OCI-LY3 (cell line): ENCODE measurements around the gene FYN.
A peak's percentile ranks its signal among the peaks of the same experiment; 100 is the strongest.

ENCODE experiments used
- H2AFZ ChIP-seq: fragments of 200-600, 300-600 bp; shearing (Covaris generic); 2 replicates; pipeline ENCODE4 v1.6.0; 2014; ENCODE audit warnings: antibody characterized with exemption, low read depth, low read length
- H3K27ac ChIP-seq: fragments of 200-600, 300-600 bp; sonication (generic); 2 replicates; pipeline ENCODE4 v1.5.1; 2014; ENCODE audit warnings: mild to moderate bottlenecking, low read length, moderate library complexity, mixed read lengths
- H3K27me3 ChIP-seq: fragments of 200-600, 300-600 bp; sonication (generic); 2 replicates; pipeline ENCODE4 v1.6.1; 2014; ENCODE audit warnings: low read depth, low read length, mixed read lengths
- H3K36me3 ChIP-seq: fragments of 200-600, 300-600 bp; sonication (generic); replicated peaks from 2 replicates; pipeline ENCODE3; 2014; ENCODE audit warnings: low read depth, low read length, mixed read lengths
- H3K4me1 ChIP-seq: fragments of 300-600, 200-600 bp; sonication (generic); 2 replicates; pipeline ENCODE4 v1.6.1; 2014; ENCODE audit warnings: low read length, mixed read lengths
- H3K4me2 ChIP-seq: fragments of 200-600, 300-600 bp; sonication (generic); 2 replicates; pipeline ENCODE4 v1.6.1; 2014; ENCODE audit warnings: low read length, mixed read lengths
- H3K4me3 ChIP-seq: fragments of 300-600, 200-600 bp; sonication (generic); 2 replicates; pipeline ENCODE4 v1.5.1; 2014; ENCODE audit warnings: antibody characterized with exemption, mild to moderate bottlenecking, low read length, moderate library complexity
- H3K79me2 ChIP-seq: fragments of 300-600, 200-600 bp; shearing (Covaris generic); 2 replicates; pipeline ENCODE4 v1.6.1; 2014; ENCODE audit warnings: mild to moderate bottlenecking, low read length, mixed read lengths
- H3K9ac ChIP-seq: fragments of 300-600, 200-600 bp; shearing (Covaris generic); 2 replicates; pipeline ENCODE4 v1.6.0; 2014; ENCODE audit warnings: mild to moderate bottlenecking, low read length, moderate library complexity
- H3K9me3 ChIP-seq: fragments of 200-600, 300-600 bp; shearing (Covaris generic); 2 replicates; pipeline ENCODE4 v1.6.1; 2014; ENCODE audit warnings: low read length, mixed read lengths; ENCODE audit not compliant: insufficient read depth
- H4K20me1 ChIP-seq: fragments of 200-600, 300-600 bp; sonication (generic); 2 replicates; pipeline ENCODE4 v1.6.1; 2016; ENCODE audit warnings: low read length, mixed read lengths; ENCODE audit not compliant: insufficient read depth
- CTCF ChIP-seq: fragments of 200-600, 300-600 bp; sonication (generic); IDR thresholded peaks from 2 replicates; pipeline ENCODE4 v1.5.1; 2014; ENCODE audit warnings: antibody characterized with exemption, low read length, low read depth
- EZH2phosphoT487 ChIP-seq: fragments of 200-600 bp; shearing (Covaris generic); IDR thresholded peaks from 2 replicates; pipeline ENCODE4 v1.6.1; 2018; ENCODE audit warnings: antibody characterized with exemption, mixed run types, low read depth

Gene FYN

GRCh38 chr6:111766201-111766857 lies 106.9 kb downstream of the FYN start:
- no peaks in the 10 kb centered on the region for H3K79me2 ChIP-seq
- no peaks in the 10 kb centered on the region for H3K36me3 ChIP-seq
- H3K9ac ChIP-seq, result no peak overlapping the region
- H3K27me3 ChIP-seq, result peaks cover 11% of the 10 kb centered on the region
- 0 out of 2 replicates have a peak, but pooled peaks cover under 1% of the 10 kb centered on the region for H4K20me1 ChIP-seq
- no peak overlapping the region for H2AFZ ChIP-seq
- H3K4me2 ChIP-seq, result no peak overlapping the region
- H3K27ac ChIP-seq, result no peak overlapping the region
- H3K4me1 ChIP-seq, result peaks cover 48% of the 10 kb centered on the region
- TF ChIP-seq CTCF, result no peak
- no peak for TF ChIP-seq EZH2phosphoT487
- H3K9me3 ChIP-seq, result no peaks in the 10 kb centered on the region
- H3K4me3 ChIP-seq, result no peak overlapping the region

- Histone ChIP-seq H4K20me1 (0 out of 2 replicates have a peak, but pooled peaks cover 3% of the 10 kb centered on the region), H3K9me3 (no peaks in the 10 kb centered on the region), H3K27ac (no peak overlapping the region), H3K27me3 (peaks cover 15% of the 10 kb centered on the region), H3K79me2 (no peaks in the 10 kb centered on the region), H3K4me1 (peaks cover 50% of the 10 kb centered on the region), H3K4me2 (no peak overlapping the region), H2AFZ (no peak overlapping the region), H3K4me3 (no peak overlapping the region), H3K36me3 (no peaks in the 10 kb centered on the region), H3K9ac (no peak overlapping the region)
- TF ChIP-seq CTCF, result no peak
- TF ChIP-seq EZH2phosphoT487, result no peak
Measured at GRCh38 chr6:111765763-111766162, 107.5 kb downstream of the FYN start.

DNA sequence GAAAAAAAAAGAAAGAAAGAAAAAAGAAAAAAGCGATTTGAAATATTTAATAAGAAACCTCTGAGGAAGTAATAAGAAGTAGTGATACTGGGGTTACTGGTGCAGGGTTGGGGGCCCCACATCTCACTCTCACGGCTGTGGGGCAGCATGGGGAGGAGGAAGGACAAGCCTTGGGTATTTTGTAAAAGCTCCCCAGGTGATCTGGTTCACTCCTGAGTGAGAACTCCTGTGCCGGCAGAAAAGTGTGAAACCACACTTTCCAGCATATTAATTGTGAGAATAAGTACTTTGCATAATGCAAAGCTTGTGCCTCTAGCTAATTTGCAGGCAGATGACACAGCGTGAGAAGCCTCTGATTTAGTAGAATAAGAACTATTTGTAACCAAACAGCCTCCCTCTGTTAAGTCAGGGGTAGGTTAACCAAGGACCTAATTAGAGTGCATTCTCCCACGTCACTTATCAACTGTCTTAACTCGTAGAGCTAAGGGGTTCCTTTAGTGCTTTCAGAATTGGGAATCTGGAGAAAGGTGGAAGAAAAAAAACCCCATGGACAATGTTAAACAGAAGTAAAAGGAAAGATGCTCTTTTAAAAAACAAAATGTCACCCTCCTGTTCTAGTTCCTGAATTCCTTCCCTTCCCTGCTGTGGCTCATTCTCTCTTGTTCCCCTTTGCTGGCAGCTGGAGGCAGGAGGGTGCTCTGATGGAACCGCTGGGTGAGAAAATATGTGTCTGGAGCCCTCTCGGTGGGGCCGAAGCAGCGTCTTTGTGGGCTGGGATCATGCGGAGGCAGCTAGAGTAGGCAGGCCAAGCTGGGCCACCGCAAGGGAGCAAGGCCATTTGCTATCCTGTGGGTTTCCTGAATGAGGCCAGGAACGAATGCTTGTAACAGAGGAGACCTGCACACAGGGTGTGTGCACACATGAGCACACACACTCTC lies 108.7 kb downstream of the FYN start:
- H3K9ac ChIP-seq, result no peak overlapping the region
- H3K27me3 ChIP-seq, result peaks cover 16% of the 10 kb centered on the region
- 0 out of 2 replicates have a peak, but pooled peaks cover 3% of the 10 kb centered on the region for H4K20me1 ChIP-seq
- TF ChIP-seq EZH2phosphoT487 (no peak), CTCF (no peak)
- H3K36me3 ChIP-seq, result no peaks in the 10 kb centered on the region
- H3K4me3 ChIP-seq, result no peak overlapping the region
- H3K9me3 ChIP-seq, result no peaks in the 10 kb centered on the region
- no peak overlapping the region for H2AFZ ChIP-seq
- no peak overlapping the region for H3K27ac ChIP-seq
- peaks cover 50% of the 10 kb centered on the region for H3K4me1 ChIP-seq
- H3K79me2 ChIP-seq, result no peaks in the 10 kb centered on the region
- H3K4me2 ChIP-seq, result peak overlapping the region; percentile 59

GRCh38 chr6:111763381-111763780 lies 109.9 kb downstream of the FYN start:
- Histone ChIP-seq H4K20me1 (0 out of 2 replicates have a peak, but pooled peaks cover 3% of the 10 kb centered on the region), H3K27ac (no peak overlapping the region), H3K4me2 (peak overlapping the region; percentile 59), H3K27me3 (peaks cover 16% of the 10 kb centered on the region), H3K36me3 (no peaks in the 10 kb centered on the region), H3K9ac (no peak overlapping the region), H3K4me3 (no peak overlapping the region), H2AFZ (no peak overlapping the region), H3K4me1 (peaks cover 50% of the 10 kb centered on the region), H3K9me3 (no peaks in the 10 kb centered on the region), H3K79me2 (no peaks in the 10 kb centered on the region)
- TF ChIP-seq EZH2phosphoT487 (no peak), CTCF (no peak)
